CD14-positive monocyte (primary cell): Measurements from ENCODE around the gene CFAP43. TPM values are rescaled to one million over a fixed set of nuclear protein-coding genes. Genes with fewer than 3 reads are reported as not detected.

ENCODE experiments used
- DNase-seq, 3 donors: peaks; one replicate each; pipeline ENCODE4 v3.0.0-alpha.2; 2011 to 2022
- H2AFZ ChIP-seq: 2 replicates; pipeline ENCODE4 v1.6.0; 2012; ENCODE audit warnings: mild to moderate bottlenecking, low read depth, low read length, inconsistent platforms; ENCODE audit not compliant: insufficient read depth, poor library complexity, severe bottlenecking
- H3K27ac ChIP-seq, 2 donors: 1 replicate in 1 of 2; 2 replicates in 1 of 2; pipeline ENCODE4 v1.5.1; 2012 to 2013; ENCODE audit warnings: low read length in 2 of 2, control low read depth in 1 of 2, inconsistent platforms in 1 of 2, low read depth in 1 of 2, mild to moderate bottlenecking in 1 of 2
- H3K27me3 ChIP-seq, 2 donors: one replicate each; pipeline versions ENCODE4 v1.6.0 to v1.6.1; 2011 to 2013; ENCODE audit warnings: low read length in 2 of 2; ENCODE audit not compliant: control insufficient read depth in 2 of 2, insufficient read depth in 2 of 2
- H3K36me3 ChIP-seq, 2 donors: replicated peaks in 1 of 2; 1 replicate in 1 of 2; 2 replicates in 1 of 2; pipeline versions ENCODE4 v1.5.1 to v1.6.1; 2012 to 2013; ENCODE audit warnings: low read length in 2 of 2, control low read depth in 1 of 2, inconsistent platforms in 1 of 2, mild to moderate bottlenecking in 1 of 2; ENCODE audit not compliant: insufficient read depth in 2 of 2, control insufficient read depth in 1 of 2
- H3K4me1 ChIP-seq, 2 donors: 1 replicate in 1 of 2; 2 replicates in 1 of 2; pipeline versions ENCODE4 v1.5.1 to v1.6.1; 2012 to 2013; ENCODE audit warnings: low read length in 2 of 2, control low read depth in 1 of 2, inconsistent platforms in 1 of 2, mild to moderate bottlenecking in 1 of 2, moderate library complexity in 1 of 2; ENCODE audit not compliant: insufficient read depth in 2 of 2, control insufficient read depth in 1 of 2
- H3K4me2 ChIP-seq: replicated peaks from 2 replicates; pipeline ENCODE3; 2012; ENCODE audit warnings: low read length, moderate library complexity, mild to moderate bottlenecking; ENCODE audit not compliant: poor library complexity, severe bottlenecking; ENCODE audit errors: extremely low read depth
- H3K4me3 ChIP-seq, 3 experiments: fragments of 200-600 bp in 1 of 3; sonication (generic) in 1 of 3; replicated peaks in 1 of 3; 1 replicate in 2 of 3; 2 replicates in 1 of 3; pipeline ENCODE4 v1.5.1; 2011 to 2013; ENCODE audit warnings: low read length in 3 of 3, mild to moderate bottlenecking in 3 of 3, control low read depth in 2 of 3, low read depth in 2 of 3, inconsistent platforms in 1 of 3, moderate library complexity in 1 of 3
- H3K79me2 ChIP-seq: 2 replicates; pipeline ENCODE4 v1.6.0; 2012; ENCODE audit warnings: mild to moderate bottlenecking, control low read depth, inconsistent platforms, low read length, moderate library complexity; ENCODE audit not compliant: insufficient read depth
- H3K9ac ChIP-seq: 2 replicates; pipeline ENCODE4 v1.6.0; 2017; ENCODE audit warnings: low read length, mild to moderate bottlenecking; ENCODE audit not compliant: insufficient read depth, poor library complexity, severe bottlenecking
- H3K9me3 ChIP-seq, 2 donors: replicated peaks in 1 of 2; 1 replicate in 1 of 2; 2 replicates in 1 of 2; pipeline versions ENCODE4 v1.5.1 to v1.6.1; 2012 to 2013; ENCODE audit warnings: low read length in 2 of 2, control low read depth in 1 of 2; ENCODE audit not compliant: control insufficient read depth in 1 of 2, insufficient read depth in 1 of 2
- H4K20me1 ChIP-seq: 2 replicates; pipeline ENCODE4 v1.6.0; 2012; ENCODE audit warnings: mild to moderate bottlenecking, low read length, control low read depth, moderate library complexity; ENCODE audit not compliant: insufficient read depth
- H3K27ac Mint-ChIP-seq, 7 donors: one replicate each; pipeline ENCODE4 v1.8.0; 2020; ENCODE audit warnings: mild to moderate bottlenecking in 7 of 7, mixed read lengths in 7 of 7, moderate library complexity in 6 of 7, inconsistent platforms in 2 of 7
- H3K27me3 Mint-ChIP-seq, 3 donors: one replicate each; pipeline ENCODE4 v1.8.0; 2021 to 2022; ENCODE audit warnings: low read depth in 3 of 3, mild to moderate bottlenecking in 3 of 3, mixed read lengths in 3 of 3, moderate library complexity in 3 of 3, inconsistent platforms in 1 of 3
- H3K36me3 Mint-ChIP-seq, 2 donors: one replicate each; pipeline ENCODE4 v1.8.0; 2020; ENCODE audit warnings: mixed read lengths in 2 of 2, inconsistent platforms in 1 of 2, mild to moderate bottlenecking in 1 of 2
- H3K4me1 Mint-ChIP-seq: one replicate; pipeline ENCODE4 v1.8.0; 2020; ENCODE audit warnings: mild to moderate bottlenecking, mixed read lengths
- H3K4me3 Mint-ChIP-seq, 2 donors: one replicate each; pipeline ENCODE4 v1.8.0; 2020; ENCODE audit warnings: mild to moderate bottlenecking in 2 of 2, mixed read lengths in 2 of 2, moderate library complexity in 1 of 2
- H3K9me3 Mint-ChIP-seq, 7 donors: one replicate each; pipeline ENCODE4 v1.8.0; 2020 to 2022; ENCODE audit warnings: mixed read lengths in 7 of 7, mild to moderate bottlenecking in 6 of 7, moderate library complexity in 6 of 7, inconsistent platforms in 2 of 7
- WGBS: methylation state at CpG from one replicate; pipeline ENCODE4 v1.1.5; 2013; ENCODE audit warnings: missing lambda C conversion rate; ENCODE audit not compliant: insufficient coverage; 5-methylcytosine and 5-hydroxymethylcytosine counted together
- intact Hi-C, 2 donors: fragments of 100-400 bp; cut with micrococcal nuclease; formaldehyde crosslinking; loops; one replicate each; pipeline versions ENCODE4 v1.15.0 to v1.15.1; 2023
- polyA plus RNA-seq, 3 donors: library from polyadenylated mRNA; depleted of rRNA in 1 of 3; unstranded in 2 of 3; stranded (reverse) in 1 of 3; fragments of 300-500 nt in 2 of 3; fragments of >200 nt in 1 of 3; fragmentation: Illumina TruSeq in 2 of 3; gene quantifications; 1 replicate in 2 of 3; 2 replicates in 1 of 3; pipeline ENCODE4 v1.2.3, GENCODE V29; 2012 to 2021
- TF ChIP-seq, protein P1 (sequence below): fragments of 200-600 bp; IDR thresholded peaks from one replicate; pipeline ENCODE4 v1.8.0; 2022; ENCODE audit warnings: antibody characterized with exemption, mild to moderate bottlenecking

CFAP43 gene
- polyA plus RNA-seq, 3 donors, result 0.06 TPM; not detected in 2

DNA sequence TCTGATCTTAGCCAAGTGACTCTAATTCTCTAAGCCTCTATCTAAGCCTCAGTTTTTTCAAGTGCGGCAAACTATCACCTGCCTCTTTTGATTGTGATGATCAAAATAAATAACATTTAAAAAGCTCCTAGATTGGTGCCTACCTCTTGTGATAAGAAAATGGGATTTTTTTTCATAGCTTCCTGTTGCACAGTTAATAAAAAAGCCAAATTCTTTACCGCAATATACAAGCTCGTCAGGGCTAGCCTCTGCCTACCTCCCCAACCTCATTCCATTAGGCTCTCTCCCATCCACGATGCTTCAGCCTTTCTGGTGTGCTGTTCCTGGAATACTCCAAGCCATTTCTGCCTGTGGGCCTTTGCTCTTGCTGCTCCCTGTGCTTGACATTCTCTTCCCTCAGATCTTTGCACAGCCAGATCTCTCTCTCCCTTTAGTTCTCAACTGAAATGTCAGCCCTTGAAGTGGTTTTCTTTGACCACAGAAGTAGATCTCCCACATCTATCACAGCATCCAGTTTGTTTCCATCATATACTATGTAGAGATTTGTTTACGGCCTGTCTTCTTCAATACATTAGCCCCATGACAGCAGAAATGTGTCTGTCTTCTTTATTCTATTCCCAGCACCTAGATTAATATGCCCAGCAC is 61.4 kb downstream of the CFAP43 start:
- intact Hi-C loops, result no loop called here
- Histone ChIP-seq H3K27me3 (no peaks in the 10 kb centered on the region), H3K4me3 (no peak overlapping the region), H3K9ac (no peak overlapping the region), H3K9me3 (no peaks in the 10 kb centered on the region), H4K20me1 (no peaks in the 10 kb centered on the region), H2AFZ (no peak overlapping the region), H3K36me3 (no peaks in the 10 kb centered on the region), H3K4me2 (no peak overlapping the region), H3K79me2 (no peaks in the 10 kb centered on the region), H3K4me1 (no peaks in the 10 kb centered on the region), H3K27ac (no peak overlapping the region)
- TF ChIP-seq, protein P1, sequence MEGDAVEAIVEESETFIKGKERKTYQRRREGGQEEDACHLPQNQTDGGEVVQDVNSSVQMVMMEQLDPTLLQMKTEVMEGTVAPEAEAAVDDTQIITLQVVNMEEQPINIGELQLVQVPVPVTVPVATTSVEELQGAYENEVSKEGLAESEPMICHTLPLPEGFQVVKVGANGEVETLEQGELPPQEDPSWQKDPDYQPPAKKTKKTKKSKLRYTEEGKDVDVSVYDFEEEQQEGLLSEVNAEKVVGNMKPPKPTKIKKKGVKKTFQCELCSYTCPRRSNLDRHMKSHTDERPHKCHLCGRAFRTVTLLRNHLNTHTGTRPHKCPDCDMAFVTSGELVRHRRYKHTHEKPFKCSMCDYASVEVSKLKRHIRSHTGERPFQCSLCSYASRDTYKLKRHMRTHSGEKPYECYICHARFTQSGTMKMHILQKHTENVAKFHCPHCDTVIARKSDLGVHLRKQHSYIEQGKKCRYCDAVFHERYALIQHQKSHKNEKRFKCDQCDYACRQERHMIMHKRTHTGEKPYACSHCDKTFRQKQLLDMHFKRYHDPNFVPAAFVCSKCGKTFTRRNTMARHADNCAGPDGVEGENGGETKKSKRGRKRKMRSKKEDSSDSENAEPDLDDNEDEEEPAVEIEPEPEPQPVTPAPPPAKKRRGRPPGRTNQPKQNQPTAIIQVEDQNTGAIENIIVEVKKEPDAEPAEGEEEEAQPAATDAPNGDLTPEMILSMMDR, result no peak
- Mint-ChIP-seq H3K4me3 (no peak overlapping the region), H3K27me3 (peaks cover 2 to 5% (median 2%) of the 10 kb centered on the region in 3 donors), H3K27ac (no peak overlapping the region), H3K36me3 (no peaks in the 10 kb centered on the region), H3K4me1 (peaks cover 4% of the 10 kb centered on the region), H3K9me3 (peaks cover 0 to 8% (median 6%) of the 10 kb centered on the region in 7 donors)
- WGBS, result 91% methylated on average over 3 of the region's 5 CpGs
- no peak for DNase-seq

DNA sequence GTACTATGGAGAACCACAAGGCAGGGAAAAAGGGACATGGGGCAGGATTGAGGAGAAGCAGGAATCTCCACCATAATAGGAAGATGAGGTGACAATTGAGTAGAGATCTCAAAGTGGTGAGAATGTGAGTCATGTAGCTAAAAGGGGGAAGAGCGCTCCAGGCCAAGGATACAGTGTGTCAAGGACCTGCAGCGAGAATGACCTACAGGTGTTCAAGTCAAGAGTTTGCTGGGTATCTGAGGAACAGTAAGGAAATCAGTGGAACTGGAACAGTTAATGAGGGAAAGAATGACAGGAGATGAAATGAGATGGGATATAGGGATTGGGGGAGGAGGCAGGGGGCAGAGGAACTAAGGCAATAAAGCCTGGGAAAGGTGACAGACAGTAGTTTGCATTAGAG is 76.6 kb downstream of the CFAP43 start:
- Mint-ChIP-seq H3K36me3 (no peaks in the 10 kb centered on the region), H3K4me3 (no peak overlapping the region), H3K27me3 (peaks cover 3 to 10% (median 7%) of the 10 kb centered on the region in 3 donors), H3K27ac (no peak overlapping the region), H3K9me3 (peaks cover 11 to 25% (median 16%) of the 10 kb centered on the region in 7 donors), H3K4me1 (no peaks in the 10 kb centered on the region)
- no peaks in the 10 kb centered on the region for H3K27me3 ChIP-seq
- TF ChIP-seq, protein P1, result no peak
- H3K9me3 ChIP-seq, result peaks cover 0 to 12% of the 10 kb centered on the region in 2 donors
- no peaks in the 10 kb centered on the region for H3K79me2 ChIP-seq
- no peaks in the 10 kb centered on the region for H4K20me1 ChIP-seq
- no peak overlapping the region for H2AFZ ChIP-seq
- no peaks in the 10 kb centered on the region for H3K36me3 ChIP-seq
- no peak overlapping the region for H3K4me2 ChIP-seq
- WGBS, result 100% methylated on average over 2 of the region's 2 CpGs
- H3K9ac ChIP-seq, result no peak overlapping the region
- DNase-seq, result no peak
- no peak overlapping the region for H3K4me3 ChIP-seq
- no peaks in the 10 kb centered on the region for H3K4me1 ChIP-seq
- H3K27ac ChIP-seq, result no peak overlapping the region
- intact Hi-C loops, result no loop called here
